DLD1 (cell line): ENCODE measurements around the gene BCL2L12.

Experiments
- in situ Hi-C: cut with HindIII; loops from 2 replicates; pipeline ENCODE4 v1.10.0; 2017; ENCODE audit warnings: low sequenced_read_pairs

BCL2L12 gene

DNA sequence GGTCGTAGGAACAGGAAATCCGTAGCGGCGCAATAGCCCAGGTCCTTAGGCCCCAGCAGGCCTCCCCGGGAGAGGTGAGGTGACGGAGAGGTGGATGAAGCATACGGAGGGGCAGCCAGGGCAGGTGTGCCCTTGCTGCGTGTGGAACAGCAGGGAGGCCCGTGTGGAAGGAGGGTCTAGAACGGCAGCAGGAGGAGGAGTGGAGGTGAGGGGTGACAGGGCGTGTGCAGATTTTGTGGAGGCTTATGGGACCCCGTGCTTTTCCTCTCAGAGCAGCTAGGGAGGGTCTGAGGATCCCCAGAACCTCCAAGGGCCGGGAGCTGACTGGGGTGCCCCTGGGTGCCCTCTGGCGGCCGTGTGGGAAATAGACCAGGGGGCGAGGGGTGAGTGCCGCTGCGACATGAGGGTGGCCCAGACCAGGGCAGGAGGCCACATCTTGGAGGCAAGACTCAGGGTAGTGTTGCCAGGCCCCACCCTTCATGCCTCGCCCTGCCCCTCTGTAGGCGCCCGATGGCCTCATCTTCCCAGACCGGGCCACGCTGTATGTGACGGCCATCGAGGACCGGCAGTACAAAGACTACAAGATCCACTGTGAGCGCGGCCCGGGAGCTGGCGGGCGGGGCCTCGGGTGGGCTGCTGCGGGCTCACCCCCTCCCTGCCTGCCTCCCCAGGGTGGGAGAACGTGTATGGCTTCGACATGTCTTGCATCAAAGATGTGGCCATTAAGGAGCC is 18.7 kb downstream of the BCL2L12 start:
- in situ Hi-C loops: no loop called here

DNA sequence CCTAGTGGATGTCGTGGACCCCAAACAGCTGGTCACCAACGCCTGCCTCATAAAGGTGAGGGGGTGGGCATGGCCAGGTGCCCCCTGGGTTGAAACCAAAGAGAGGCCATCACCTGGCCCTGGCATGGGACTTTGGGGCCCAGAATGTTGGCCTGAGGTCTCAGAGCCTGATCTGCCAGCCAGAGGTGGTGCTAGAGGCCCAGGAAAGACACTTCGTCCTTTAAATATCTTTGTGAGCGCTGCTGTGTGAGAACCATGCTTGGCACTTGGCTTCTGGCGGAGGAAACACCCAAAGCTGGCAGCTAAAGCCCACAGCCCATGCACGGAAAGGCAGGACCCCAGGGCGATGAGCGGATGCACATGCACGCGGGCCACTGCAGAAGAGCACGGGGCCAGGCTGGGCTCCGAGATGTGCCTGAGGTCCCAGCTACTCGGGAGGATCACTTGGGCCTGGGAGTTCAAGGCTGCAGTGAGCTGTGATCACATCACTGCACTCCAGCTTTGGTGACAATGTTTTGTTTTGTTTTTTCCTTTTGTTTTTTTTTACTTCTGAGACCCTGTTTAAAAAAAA is 19.3 kb downstream of the BCL2L12 start:
- in situ Hi-C loops: no loop called here

DNA sequence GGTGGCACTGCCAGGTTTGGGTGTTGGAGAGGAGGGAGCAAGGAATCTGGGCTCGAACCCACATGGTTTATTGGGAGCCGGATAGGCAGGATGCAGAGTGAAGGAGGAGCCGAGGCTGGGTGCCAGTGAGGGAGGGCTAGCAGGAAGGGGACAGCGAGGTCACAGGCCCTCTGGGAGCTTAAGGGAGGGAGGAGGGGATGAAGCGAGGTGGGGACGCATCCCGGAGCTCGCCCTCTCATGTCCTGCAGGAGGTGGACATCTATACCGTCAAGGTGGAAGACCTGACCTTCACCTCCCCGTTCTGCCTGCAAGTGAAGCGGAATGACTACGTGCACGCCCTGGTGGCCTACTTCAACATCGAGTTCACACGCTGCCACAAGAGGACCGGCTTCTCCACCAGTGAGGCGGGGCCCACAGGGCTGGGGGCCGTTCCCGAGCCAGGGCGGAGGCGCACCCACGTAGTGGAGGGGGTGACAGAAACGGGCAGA is 20.2 kb downstream of the BCL2L12 start:
- in situ Hi-C loops: no loop called here

DNA sequence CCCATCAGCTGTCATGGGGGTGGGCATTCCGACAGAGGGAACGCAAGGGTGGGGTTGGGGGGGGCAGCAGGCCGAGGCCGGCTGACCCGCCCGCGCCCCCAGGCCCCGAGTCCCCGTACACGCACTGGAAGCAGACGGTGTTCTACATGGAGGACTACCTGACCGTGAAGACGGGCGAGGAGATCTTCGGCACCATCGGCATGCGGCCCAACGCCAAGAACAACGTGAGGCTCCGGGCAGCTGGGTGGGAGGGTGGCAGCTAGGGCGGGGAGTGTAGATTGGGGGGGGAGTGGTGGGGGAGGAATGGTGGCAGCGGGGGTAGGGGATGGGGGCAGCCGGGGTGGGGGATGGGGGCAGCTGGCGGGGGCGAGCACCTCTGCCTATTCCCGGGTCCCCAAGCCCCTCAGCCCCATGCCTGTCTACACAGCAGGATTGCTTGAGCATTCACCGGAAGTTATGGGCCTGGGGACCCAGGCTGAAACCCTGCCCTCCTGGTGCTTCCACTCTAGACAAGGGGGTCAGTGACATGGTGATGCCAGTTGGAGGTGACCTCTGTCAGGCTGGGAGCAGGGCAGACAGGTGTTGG is 20.9 kb downstream of the BCL2L12 start:
- in situ Hi-C loops: no loop called here

DNA sequence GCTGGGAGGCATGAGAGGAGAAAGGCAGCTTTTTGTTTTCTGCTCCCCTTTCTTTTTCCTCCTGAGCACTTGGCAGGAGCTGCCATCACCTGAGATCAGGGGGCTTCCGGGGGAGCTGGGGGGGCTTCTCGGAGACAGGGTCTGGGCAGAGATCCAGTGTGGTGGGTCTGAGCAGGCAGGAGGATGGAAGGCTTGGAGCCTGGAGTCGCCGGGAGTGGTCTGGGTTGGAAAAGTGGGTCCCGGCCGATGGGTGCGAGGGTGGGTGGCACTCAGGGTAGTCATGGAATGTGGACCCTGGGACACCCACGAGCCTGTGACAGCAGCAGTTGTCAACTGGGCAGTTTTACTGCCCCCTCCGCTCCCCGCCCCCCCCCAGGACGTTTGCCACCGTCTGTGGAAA is 21.4 kb downstream of the BCL2L12 start:
- in situ Hi-C loops: no loop called here

DNA sequence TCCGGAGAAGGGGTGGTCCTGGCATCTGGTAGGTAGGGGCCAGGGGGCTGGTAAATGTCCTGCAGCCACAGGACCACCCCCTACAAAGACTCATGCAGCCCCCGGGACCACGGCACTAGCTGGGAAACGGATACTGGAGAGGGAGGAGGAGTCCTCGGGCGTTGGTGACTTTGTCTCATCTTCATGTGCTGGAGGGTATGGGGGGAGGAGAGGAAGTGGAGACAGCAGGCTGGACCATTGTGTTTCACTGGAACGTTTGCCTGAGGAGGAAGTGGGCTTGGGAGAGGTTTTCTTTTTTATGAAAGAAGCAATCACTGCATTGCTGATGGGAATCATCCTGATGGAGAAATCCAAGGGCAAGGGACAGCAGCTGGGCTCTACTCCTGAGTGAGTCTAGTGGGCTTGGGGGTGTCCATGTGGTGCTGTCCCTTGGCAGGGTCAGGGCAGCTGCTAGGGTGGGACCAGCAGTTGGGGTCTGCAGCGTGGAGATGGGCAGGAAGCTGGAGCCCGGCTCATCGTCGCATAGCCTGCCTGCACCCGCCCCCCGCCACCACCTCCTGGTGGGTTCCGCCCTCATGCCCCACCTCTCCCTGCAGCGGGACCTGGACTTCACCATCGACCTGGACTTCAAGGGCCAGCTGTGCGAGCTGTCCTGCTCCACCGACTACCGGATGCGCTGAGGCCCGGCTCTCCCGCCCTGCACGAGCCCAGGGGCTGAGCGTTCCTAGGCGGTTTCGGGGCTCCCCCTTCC is 22.0 kb downstream of the BCL2L12 start:
- in situ Hi-C loops: no loop called here

DNA sequence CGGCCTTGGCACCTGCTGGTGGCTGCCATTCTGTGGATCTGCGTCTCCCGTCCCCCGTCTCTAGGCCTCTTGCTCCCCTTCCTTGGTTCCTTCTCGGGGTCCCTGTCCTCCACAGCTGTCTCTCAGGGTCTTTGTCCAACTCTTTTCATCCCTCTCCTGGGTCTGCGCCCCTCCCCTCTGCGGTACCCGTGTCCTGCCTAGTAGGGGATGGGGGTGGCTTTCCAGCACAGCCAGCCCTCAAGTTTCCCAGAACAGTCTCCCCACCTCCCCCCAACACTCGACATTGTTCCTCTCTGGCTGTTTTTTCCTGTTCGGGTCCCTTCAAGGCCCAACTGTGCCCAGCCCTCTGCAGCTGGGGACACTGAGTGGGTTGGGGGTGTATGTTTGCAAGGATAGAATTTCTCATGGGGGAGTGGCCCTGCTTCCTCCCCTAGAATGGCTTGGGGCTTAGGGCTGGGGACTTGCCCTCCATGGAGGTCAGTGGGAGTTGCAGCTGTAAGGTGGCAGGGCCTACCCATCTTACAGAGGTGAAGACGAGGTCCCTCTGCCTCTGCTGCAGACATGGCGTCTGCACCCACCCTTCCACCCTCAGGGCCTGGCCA is 22.9 kb downstream of the BCL2L12 start:
- in situ Hi-C loops: no loop called here

DNA sequence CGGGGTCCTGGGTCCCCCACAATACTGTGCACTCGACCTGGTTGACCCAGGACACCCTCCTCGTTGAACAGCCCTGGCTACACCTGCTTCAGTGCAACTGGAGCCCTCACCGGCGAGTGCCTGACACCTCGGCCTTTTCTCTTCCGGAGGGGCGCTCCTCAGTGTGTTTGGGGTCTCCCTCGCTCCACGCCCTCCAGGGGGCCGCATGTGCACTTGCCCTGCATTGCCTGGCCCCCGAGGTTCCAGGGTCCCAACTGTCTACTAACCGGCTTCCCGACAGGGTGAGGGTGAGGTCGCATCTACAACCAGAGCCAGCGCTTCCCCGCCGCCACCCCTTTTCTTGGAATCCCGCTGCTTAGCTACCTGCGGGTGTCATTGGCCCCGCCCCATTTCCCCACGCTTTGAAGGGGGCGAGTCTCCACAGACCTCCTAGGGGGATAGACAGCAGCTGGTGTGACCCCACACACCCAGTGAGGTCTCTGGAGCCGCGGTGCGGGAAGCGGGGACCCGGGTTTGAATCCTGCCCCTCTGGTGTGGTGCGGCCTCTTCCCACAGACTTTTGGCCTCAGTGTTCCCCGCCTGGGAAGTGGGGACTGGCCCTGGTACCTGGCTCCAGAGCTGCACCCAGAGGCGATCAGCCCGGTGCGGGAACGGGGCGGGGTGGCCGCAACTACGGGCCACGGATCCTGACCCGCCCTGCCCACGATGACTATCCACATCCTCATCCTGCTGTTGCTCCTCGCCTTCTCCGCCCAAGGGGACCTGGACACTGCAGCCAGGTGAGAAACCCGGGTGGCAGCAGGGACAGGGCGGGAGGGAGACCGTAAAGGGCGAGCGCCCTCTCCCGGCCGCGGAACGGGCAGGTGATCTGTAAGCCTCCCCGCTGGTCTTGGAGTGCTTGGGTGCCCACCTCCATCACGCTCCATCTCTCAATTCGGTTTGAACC is 23.7 kb downstream of the BCL2L12 start, which contains the start of gene ADM5:
TSS of gene ADM5 (plus strand) at position 462 of the 946 bp plus-strand sequence. CDS start at position 706, 244 bp downstream.
- in situ Hi-C loops: no loop called here

DNA sequence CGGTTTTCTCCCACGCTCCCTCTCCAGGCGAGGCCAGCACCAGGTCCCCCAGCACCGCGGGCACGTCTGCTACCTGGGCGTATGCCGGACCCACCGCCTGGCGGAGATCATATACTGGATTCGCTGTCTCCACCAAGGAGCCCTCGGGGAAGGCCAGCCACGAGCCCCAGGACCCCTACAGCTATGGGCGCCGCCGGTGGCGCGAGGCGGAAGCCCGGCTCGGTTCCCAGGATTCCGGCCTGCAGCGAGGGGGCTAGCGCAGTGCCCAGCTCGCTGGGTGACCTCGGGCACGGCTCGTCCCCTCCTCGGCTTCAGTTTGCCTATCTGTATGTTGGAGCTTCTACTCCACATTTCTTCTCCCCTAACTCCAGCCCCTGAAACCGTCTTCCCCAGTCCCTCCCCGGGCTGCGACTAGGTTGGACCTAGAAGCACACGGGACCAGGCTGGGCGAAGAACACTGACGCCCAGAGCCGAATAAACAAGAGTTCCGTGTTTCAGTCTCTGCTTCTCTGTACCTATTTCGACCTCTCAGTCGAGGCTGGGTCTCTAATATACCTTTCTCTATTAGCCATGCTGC is 24.4 kb downstream of the BCL2L12 start:
- in situ Hi-C loops: no loop called here

DNA sequence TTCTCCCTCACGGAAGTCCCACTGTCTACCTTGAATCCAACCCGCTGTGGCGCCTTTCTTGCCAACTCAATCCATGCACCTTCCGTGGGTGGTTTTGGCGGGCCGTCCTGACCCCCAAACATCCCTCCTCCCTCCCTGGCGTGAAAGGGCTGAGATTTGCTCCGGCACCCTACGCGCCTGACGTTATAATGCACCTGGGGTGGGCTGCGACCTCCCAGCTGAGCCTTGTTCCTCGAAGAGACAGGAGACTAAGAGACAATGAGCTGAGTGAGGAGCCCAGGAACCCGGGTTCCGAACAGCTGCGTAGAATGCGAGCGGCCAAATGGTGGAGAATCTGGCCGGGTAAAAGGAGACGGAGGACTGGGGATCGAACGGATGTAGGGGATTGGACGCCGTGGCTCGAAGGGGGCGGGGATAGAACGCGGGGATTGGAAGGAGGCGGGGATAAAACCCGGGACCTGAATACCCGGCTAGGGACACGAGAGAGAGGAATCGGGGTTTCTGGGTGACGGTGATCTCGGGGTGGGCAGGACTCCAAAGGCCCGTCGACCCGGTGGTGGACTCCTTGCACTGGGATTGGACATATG is 25.0 kb downstream of the BCL2L12 start, which contains the start of gene CPT1C:
TSS of gene CPT1C (plus strand) at position 461 of the 587 bp plus-strand sequence. CDS start 1,137 bp downstream, outside the sequence.
- in situ Hi-C loops: no loop called here

DNA sequence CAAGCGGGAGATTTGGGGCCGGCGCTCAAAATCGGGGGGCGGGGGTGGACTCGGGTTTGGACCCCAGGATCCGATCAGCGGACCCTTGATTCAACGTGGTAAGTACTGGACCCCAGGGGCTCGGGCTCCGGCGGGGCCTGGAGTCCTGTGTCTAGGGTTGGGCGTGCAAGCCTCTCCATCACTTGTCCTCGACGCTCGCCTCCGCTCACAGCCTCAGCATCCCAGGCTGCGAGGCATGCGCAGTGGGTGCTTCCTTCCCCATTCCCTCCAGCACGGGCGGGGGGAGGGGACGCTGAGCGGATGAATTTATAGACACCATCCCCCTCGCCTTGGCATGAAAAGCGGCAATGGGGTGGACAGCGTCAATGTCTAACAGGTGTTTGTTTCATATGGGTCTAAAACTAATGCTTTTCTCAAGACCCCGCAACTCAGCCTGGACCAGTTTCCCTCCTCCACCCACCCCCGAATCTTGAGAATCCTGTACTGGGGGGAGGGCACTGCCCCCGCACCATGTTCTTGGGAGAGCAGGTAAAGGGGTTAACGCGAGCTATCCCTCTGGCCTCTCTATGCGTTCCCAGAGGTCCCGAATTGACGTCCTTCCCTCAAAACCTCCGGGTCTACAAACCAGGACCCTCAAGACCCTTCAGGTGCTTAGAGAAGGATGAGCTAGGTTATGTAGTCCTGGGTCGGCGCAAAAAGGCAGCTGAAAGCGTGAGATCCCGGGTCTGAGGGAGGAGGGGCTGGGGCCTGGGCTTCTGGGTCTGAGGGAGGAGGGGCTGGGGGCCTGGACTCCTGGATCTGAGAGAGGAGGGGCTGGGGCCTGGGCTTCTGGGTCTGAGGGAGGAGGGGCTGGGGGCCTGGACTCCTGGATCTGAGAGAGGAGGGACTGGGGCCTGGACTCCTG is 25.8 kb downstream of the BCL2L12 start:
- in situ Hi-C loops: no loop called here

DNA sequence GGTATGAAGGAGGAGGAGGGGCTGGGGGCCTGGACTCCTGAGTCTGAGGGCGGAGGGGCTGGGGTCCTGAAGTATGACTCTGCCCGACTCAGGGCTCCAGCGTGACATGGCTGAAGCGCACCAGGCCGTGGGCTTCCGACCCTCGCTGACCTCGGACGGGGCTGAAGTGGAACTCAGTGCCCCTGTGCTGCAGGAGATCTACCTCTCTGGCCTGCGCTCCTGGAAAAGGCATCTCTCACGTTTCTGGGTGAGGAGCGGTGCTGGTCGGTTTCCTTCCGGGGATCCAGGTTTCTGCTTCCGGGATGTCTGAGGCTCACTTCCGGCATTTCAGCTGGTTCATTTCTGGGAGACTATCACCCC is 26.4 kb downstream of the BCL2L12 start:
- in situ Hi-C loops: no loop called here

DNA sequence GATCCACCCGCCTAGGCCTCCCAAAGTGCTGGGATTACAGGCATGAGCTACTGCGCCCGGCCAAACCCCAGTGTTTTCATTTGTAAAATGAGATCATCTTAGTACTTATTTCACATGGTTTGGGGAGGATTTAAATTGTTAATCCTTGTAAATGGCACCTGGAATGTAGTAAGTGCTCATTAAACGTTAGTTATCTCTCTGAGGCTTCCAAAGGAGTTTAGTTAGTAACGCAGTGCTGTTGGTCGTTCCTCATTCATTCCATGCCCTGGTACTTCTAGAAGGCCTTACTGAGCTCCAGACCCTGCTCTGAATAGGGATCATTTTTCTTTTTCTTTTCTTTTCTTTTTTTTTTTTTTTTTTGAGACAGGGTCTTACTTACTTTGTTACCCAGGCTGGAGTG is 30.4 kb downstream of the BCL2L12 start:
- in situ Hi-C loops: no loop called here

DNA sequence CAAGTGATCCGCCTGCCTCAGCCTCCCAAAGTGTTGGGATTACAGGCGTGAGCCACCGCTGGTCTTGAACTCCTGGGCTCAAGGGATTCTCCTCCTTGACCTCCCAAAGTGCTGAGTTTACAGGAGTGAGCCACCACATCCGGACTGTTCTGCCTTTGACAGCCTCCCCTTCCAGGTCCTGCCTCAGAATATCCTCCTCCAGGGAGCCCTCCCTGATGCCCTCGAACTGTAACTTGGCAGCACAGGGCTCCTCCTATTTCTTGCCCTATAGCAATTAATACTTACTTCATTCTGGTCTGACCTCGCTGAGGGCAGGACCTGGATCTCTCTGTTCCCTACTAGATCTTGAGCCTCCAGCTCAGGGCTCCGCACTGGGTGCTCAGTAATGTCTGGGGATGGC is 31.1 kb downstream of the BCL2L12 start:
- in situ Hi-C loops: no loop called here

DNA sequence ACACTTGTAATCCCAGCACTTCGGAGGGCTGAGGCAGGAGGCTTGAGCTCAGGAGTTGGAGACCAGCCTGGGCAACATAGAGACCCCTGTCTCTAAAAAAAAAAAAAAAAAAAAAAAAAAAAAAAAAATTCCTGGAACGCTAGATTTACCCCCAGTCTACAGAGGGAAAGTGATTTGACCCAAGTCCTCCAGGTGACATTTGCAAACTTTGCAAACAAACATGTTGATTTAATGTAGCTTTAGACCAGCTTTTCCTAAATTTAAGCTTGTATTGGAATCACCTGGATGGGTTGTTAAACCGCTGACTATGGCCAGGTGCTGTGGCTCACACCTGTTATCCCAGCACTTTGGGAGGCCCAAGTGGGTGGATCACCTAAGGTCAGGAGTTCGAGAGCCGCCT is 33.6 kb downstream of the BCL2L12 start:
- in situ Hi-C loops: no loop called here

DNA sequence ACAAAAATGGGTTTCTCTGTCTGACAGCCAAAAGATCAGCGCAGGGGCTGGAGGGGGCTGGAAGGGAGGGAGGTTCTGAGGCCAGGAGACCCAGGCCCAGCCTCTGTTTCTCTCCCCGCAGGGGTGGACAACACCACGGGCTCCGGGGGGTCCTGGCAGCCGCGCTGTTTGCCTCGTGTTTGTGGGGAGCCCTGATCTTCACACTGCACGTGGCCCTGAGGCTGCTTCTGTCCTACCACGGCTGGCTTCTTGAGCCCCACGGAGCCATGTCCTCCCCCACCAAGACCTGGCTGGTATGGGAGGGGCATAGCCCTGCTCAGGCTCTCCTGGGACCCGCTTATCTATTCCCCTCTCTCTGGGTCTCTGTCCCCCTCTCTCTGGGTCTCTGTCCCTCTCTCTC is 34.8 kb downstream of the BCL2L12 start:
- in situ Hi-C loops: no loop called here

DNA sequence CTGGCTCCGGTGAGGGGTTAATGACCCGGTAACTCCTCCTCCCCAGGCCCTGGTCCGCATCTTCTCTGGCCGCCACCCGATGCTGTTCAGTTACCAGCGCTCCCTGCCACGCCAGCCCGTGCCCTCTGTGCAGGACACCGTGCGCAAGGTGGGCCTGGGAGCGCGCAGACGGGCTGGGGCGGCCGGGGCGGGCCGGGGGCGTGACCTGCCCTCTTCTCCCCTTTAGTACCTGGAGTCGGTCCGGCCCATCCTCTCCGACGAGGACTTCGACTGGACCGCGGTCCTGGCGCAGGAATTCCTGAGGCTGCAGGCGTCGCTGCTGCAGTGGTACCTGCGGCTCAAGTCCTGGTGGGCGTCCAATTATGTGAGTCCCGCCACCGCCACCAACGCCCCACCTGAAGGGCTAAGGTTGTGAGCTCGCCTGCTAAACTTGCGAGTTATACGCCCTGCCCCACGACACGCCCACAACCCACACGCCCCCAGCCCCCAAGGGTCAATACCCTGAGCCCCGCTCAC is 35.6 kb downstream of the BCL2L12 start:
- in situ Hi-C loops: no loop called here
